Adrenal gland (tissue), 5 donors: ENCODE measurements around the gene BAHCC1.

Source experiments
- POLR2A ChIP-seq, 2 donors: fragments of 450-650 bp; IDR thresholded peaks; one replicate each; pipeline ENCODE4 v1.6.1; 2017; ENCODE audit warnings: antibody characterized with exemption in 2 of 2, mild to moderate bottlenecking in 2 of 2, moderate library complexity in 1 of 2
- TF ChIP-seq, protein P1 (sequence below), 6 experiments: fragments of 450-650 bp in 4 of 6; fragments of 200-600 bp in 2 of 6; sonication (generic) in 1 of 6; IDR thresholded peaks; 1 replicate in 5 of 6; 2 replicates in 1 of 6; pipeline versions ENCODE4 v1.5.1 to v1.8.0; 2016 to 2021; ENCODE audit warnings: antibody characterized with exemption in 6 of 6, mild to moderate bottlenecking in 2 of 6, moderate library complexity in 1 of 6
- donor health status: DM: no; HTN: no; CAD: no.

DNA sequence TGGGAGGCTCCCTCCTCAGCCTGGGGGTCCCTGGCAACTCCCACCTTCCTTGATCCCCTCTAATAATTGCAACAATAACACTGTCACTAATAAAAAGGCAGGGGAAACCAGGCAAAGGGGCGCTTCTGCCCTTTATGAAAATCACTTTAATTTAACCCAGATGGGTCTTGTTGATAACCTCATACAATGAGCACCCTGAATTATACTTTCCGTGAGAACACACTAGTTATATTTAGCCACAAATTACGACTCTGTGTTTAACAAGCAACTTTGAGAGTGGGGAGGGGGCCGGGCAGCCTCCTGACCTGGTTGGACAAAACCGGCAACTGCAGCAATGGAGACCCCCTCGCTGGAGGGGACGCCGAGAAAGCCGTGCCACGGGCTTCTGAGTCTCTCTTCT is 5.7 kb upstream of the BAHCC1 start:
- TF ChIP-seq, protein P1, sequence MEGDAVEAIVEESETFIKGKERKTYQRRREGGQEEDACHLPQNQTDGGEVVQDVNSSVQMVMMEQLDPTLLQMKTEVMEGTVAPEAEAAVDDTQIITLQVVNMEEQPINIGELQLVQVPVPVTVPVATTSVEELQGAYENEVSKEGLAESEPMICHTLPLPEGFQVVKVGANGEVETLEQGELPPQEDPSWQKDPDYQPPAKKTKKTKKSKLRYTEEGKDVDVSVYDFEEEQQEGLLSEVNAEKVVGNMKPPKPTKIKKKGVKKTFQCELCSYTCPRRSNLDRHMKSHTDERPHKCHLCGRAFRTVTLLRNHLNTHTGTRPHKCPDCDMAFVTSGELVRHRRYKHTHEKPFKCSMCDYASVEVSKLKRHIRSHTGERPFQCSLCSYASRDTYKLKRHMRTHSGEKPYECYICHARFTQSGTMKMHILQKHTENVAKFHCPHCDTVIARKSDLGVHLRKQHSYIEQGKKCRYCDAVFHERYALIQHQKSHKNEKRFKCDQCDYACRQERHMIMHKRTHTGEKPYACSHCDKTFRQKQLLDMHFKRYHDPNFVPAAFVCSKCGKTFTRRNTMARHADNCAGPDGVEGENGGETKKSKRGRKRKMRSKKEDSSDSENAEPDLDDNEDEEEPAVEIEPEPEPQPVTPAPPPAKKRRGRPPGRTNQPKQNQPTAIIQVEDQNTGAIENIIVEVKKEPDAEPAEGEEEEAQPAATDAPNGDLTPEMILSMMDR (IDR thresholded peaks at IDR 0.05), result no peak
- TF ChIP-seq POLR2A (IDR thresholded peaks at IDR 0.05), result no peak
